HG03097 (cell line): ENCODE measurements around the gene CCSER1.
"Not testable (repeated sequence)": the region's sequence is repeated elsewhere in the genome, so short reads cannot be mapped to it uniquely, and the experiment has no call there.

Experiments
- ATAC-seq: cut with Tn5 transposase; IDR thresholded peaks from one replicate; pipeline ENCODE4 v1.9.1; 2021; ENCODE audit not compliant: unreplicated experiment, low FRiP score

The CCSER1 gene

GRCh38 chr4:91217831-91218403 lies 1090.7 kb downstream of the CCSER1 start:
- not testable (repeated sequence) for ATAC-seq

- ATAC-seq = no peak
Measured at GRCh38 chr4:91220315-91220714, 1093.1 kb downstream of the CCSER1 start.

GRCh38 chr4:91222014-91222413 lies 1094.8 kb downstream of the CCSER1 start:
- ATAC-seq = no peak

DNA sequence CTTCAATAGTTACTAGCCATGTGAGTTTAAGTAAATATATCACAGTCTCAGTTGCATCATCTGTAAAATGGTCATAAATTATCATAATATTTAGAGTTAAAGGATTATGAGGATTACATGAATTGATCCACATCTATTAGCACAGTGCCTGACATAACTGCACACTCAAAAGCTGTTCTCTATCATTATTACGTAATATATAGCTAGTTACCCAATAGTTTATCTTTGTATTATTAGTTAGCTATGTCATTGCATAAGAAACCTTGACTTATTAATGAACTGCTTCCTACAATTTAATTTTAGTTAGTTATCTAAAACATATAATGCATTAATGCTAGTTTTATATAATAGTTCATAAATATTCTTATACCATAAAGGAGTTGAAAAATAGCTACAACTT lies 1099.7 kb downstream of the CCSER1 start:
- no peak for ATAC-seq

DNA sequence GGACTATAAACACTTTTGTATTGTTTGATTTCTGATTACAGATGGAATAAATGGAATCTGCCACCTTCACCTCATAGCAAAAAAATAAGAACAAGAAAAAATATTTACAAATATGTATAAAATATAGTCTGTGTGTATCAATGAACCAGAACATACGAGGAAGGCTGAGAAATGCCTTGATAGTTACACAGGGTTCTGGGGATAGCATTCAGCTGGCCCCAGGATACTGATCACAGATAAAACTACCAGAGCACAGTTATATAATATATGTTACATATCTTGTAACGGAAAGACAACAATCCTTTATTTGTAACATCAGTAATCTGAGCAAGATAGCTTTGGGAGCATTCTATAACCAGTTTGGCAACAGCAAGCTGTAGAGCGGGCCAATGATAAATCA lies 1101.5 kb downstream of the CCSER1 start:
- ATAC-seq = no peak

- ATAC-seq = no peak
Measured at GRCh38 chr4:91233164-91233563, 1106.0 kb downstream of the CCSER1 start.

DNA sequence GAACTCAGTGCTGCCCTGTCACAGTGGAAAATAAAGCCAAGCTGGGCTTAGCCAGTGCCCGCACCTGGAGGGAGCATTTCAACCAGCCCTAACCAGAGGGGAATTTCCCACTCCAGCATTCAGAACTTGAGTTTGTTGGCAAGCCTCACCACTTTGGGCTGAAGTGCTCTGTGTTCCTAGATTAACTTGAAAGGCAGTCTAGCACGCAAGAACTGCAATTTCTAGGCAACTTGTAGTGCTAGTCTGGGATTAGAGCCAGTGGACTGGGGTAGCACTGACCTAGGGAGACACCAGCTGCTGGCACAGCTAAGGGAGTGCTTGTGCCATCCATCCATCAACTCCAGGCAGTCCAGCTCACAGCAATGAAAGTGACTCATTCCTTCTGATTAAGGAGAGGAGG lies 1115.9 kb downstream of the CCSER1 start:
- ATAC-seq = no peak

GRCh38 chr4:91256043-91256442 lies 1128.8 kb downstream of the CCSER1 start:
- no peak for ATAC-seq

GRCh38 chr4:91256751-91257150 lies 1129.6 kb downstream of the CCSER1 start:
- ATAC-seq = no peak

- ATAC-seq = no peak
Measured at GRCh38 chr4:91257721-91258120, 1130.5 kb downstream of the CCSER1 start.

DNA sequence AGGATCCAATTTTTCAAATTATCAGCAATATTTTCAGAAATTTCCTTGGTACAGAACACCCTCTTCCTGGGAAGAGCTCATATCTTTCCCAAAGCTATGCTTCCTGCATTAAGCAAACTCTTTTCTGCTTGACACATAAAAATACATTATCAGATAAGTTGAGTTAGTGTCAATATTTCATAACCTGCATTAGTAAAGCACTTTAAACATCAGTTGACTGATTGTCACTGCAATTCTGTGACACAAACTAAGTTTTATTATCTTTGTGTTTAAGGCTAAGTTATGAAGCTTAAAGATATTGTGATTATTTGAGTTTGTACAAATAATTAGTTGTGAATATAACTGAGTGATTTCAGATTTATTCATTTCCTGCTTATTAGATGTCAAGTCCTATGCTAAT lies 1131.1 kb downstream of the CCSER1 start:
- no peak for ATAC-seq

DNA sequence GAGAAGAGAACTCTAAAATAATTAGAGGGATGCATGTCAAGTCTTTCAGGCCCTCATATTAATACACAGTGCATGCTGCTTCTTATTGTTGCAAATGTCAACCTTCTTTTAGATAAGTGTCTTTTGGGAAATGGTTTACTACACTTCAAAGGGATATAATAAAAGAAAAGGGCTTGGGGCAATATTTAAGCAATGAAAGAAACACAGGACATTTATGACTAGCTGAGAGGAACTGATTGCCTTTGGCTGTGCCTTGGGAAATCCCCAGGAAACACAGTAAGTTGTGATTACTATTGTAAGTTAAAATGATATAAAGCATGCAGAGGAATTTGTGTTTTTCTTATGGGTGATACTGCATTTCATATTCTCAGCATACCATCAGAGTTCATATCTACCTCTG lies 1140.3 kb downstream of the CCSER1 start:
- ATAC-seq = no peak

- not testable (repeated sequence) for ATAC-seq
Measured at GRCh38 chr4:91268481-91268880, 1141.3 kb downstream of the CCSER1 start.

GRCh38 chr4:91268913-91269312 lies 1141.7 kb downstream of the CCSER1 start:
- ATAC-seq = no peak

- no peak for ATAC-seq
Measured at GRCh38 chr4:91279899-91280298, 1152.7 kb downstream of the CCSER1 start.

DNA sequence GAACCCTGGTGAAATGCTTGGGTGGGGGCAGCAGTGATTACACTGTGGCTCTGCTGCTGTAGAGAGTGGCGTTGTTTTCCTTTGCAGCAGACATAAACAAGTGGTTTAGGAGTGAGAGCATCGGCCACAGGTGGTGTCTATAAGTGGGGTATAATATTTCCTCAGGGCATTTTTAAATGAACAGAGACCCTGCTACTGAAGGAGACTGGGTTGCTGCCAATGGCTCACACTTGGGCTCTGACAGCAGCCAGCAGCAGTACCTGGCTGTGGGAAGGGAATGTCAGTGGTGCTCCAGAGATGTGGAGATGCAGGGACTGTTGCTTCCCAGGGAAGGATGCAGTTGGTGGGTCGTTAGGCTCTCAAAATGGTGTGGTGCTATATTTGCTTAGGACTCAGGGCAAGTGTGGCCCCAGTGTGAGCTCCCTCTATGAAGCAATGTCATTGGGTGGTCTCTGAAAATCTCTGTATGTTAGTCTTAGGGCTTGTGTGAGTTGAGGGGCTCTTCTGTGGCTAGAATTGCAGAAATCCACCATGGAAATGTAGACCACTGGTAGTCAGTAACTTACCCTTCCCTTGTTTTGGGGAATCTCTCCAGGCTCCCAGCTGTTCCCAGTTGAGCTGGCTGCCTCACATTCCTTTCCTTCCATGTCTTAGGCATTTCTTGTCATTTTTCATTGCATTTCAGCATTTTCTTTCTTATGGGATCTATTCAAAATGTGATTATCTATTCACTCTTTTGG lies 1153.5 kb downstream of the CCSER1 start:
- no peak for ATAC-seq

GRCh38 chr4:91282217-91282616 lies 1155.0 kb downstream of the CCSER1 start:
- no peak for ATAC-seq

DNA sequence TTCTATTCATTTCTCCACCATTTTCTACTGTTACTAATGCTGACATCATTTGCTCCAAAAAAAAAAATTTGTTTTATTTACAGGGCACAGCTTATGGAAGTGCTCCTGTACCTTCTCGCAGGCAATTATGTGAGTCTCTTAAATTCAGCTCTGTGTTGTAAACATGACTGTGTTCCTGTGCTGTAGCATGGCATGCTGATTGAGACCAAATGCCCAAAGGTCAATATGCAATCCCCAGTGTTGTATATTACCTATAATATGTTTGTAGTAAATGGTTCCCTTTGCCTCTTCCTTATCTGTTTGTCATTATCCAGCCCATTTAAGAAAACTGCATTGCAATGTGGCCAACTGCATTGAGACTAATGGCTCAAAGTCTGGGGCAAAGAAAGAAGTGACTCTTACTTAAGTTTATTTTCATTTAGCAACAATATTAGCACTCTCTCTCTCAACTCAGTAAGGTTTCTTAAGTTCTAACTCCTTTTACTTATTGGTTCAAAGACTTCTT lies 1156.6 kb downstream of the CCSER1 start:
- ATAC-seq = no peak

- ATAC-seq = no peak
Measured at GRCh38 chr4:91284480-91284879, 1157.3 kb downstream of the CCSER1 start.

DNA sequence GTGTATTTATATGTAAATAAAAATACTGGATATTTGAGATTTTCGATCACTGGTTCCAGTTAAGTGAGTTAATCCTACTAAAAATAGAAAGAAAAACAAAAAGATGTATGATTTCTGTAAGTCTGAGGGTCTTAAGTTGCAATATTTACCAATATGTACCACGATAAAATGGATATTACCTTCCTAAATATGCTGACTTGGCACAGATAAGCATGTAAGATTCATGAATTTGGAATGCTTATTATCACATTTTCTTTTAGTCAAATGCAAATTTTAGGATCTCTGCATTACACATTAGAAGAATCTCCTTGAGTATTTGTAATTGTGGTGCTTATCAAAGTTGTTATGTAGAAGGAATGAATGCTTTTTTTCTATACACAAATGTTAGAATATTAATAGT lies 1158.3 kb downstream of the CCSER1 start:
- no peak for ATAC-seq

- ATAC-seq = no peak
Measured at GRCh38 chr4:91288702-91289311, 1161.6 kb downstream of the CCSER1 start.

GRCh38 chr4:91298156-91298700 lies 1171.0 kb downstream of the CCSER1 start:
- no peak for ATAC-seq
